Endothelial cell of umbilical vein (primary cell): ENCODE measurements around the gene RPS5. TPM values are rescaled to one million over a fixed set of nuclear protein-coding genes. Genes with fewer than 3 reads are reported as not detected.

ENCODE experiments used
- BruUV-seq: library from RNA; stranded (reverse); fragments of 400-500 nt; replicated peaks from 2 replicates; lab custom pipeline; 2021; lab: Mats Ljungman, UMichigan
- CTCF ChIA-PET: fragments of 300-600, 350-600 bp; sonication (Branson Sonifier 250); formaldehyde crosslinking; loops from one replicate; lab custom pipeline; 2021; ENCODE audit warnings: antibody characterized with exemption, inconsistent platforms; lab: Charles Lee
- POLR2A ChIA-PET: fragments of 300-600, 350-600 bp; sonication (Branson Sonifier 250); formaldehyde crosslinking; loops from one replicate; lab custom pipeline; 2021; ENCODE audit warnings: antibody characterized with exemption, inconsistent platforms; lab: Charles Lee
- DNase-seq: peaks from one replicate; pipeline ENCODE4 v3.0.0-alpha.2; 2011; ENCODE audit warnings: low read depth, low spot score
- FAIRE-seq: peaks from 2 replicates; lab custom pipeline; 2011; peaks lifted over from hg19 to GRCh38; lab: Jason Lieb, UNC
- H2AFZ ChIP-seq: 2 replicates; pipeline ENCODE4 v1.6.0; 2012; ENCODE audit warnings: low read depth, low read length, control low read depth, inconsistent platforms
- H3K27ac ChIP-seq: 2 replicates; pipeline ENCODE4 v1.5.1; 2011; ENCODE audit warnings: low read depth, mild to moderate bottlenecking, control low read depth, low read length, moderate library complexity; ENCODE audit not compliant: insufficient read depth
- H3K27me3 ChIP-seq, 2 experiments: 2 replicates each; pipeline versions ENCODE4 v1.6.0 to v1.6.1; 2011; ENCODE audit warnings: low read length in 2 of 2, mixed read lengths in 1 of 2; ENCODE audit not compliant: control insufficient read depth in 2 of 2, insufficient read depth in 2 of 2
- H3K36me3 ChIP-seq, 2 experiments: 2 replicates in 1 of 2; 3 replicates in 1 of 2; pipeline ENCODE4 v1.5.1; 2011; ENCODE audit warnings: low read length in 2 of 2, mild to moderate bottlenecking in 1 of 2, moderate library complexity in 1 of 2; ENCODE audit not compliant: control insufficient read depth in 2 of 2, insufficient read depth in 2 of 2; ENCODE audit errors: extremely low read depth in 1 of 2
- H3K4me1 ChIP-seq: 3 replicates; pipeline ENCODE4 v1.5.1; 2011; ENCODE audit warnings: mild to moderate bottlenecking, low read length; ENCODE audit not compliant: control insufficient read depth, insufficient read depth; ENCODE audit errors: extremely low read depth
- H3K4me2 ChIP-seq: 2 replicates; pipeline ENCODE4 v1.6.1; 2011; ENCODE audit warnings: low read length, control low read depth, mixed read lengths; ENCODE audit not compliant: insufficient read depth
- H3K4me3 ChIP-seq, 3 experiments: fragments of 200-600 bp in 1 of 3; sonication (generic), shearing (Covaris generic) in 1 of 3; replicated peaks in 1 of 3; 2 replicates each; pipeline ENCODE4 v1.5.1; 2011 to 2016; ENCODE audit warnings: control low read depth in 3 of 3, low read length in 3 of 3, mild to moderate bottlenecking in 2 of 3, inconsistent platforms in 1 of 3, low read depth in 1 of 3, moderate library complexity in 1 of 3; ENCODE audit not compliant: insufficient read depth in 1 of 3
- H3K79me2 ChIP-seq: 2 replicates; pipeline ENCODE4 v1.6.0; 2012; ENCODE audit warnings: low read length, inconsistent platforms; ENCODE audit not compliant: control insufficient read depth, insufficient read depth
- H3K9ac ChIP-seq: replicated peaks from 2 replicates; pipeline ENCODE3; 2011; ENCODE audit warnings: low read length, control low read depth; ENCODE audit not compliant: insufficient read depth; ENCODE audit errors: extremely low read depth
- H3K9me1 ChIP-seq: replicated peaks from 3 replicates; pipeline ENCODE4 v1.6.0; 2011; ENCODE audit warnings: mild to moderate bottlenecking, low read length; ENCODE audit not compliant: control insufficient read depth, insufficient read depth; ENCODE audit errors: extremely low read depth
- H3K9me3 ChIP-seq: replicated peaks from 2 replicates; pipeline ENCODE4 v1.5.1; 2012; ENCODE audit warnings: low read length, inconsistent platforms; ENCODE audit not compliant: control insufficient read depth, insufficient read depth
- H4K20me1 ChIP-seq: replicated peaks from 2 replicates; pipeline ENCODE3; 2011; ENCODE audit warnings: mild to moderate bottlenecking, low read length; ENCODE audit not compliant: control insufficient read depth, insufficient read depth; ENCODE audit errors: extremely low read depth
- EZH2 ChIP-seq: IDR thresholded peaks from 2 replicates; pipeline ENCODE4 v1.6.1; 2012; ENCODE audit warnings: borderline replicate concordance, low read depth, mild to moderate bottlenecking, moderate library complexity, low read length, inconsistent platforms; ENCODE audit not compliant: severe bottlenecking
- FOS ChIP-seq: IDR thresholded peaks from 2 replicates; pipeline ENCODE4 v1.6.1; 2011; ENCODE audit warnings: mild to moderate bottlenecking, low read length, moderate library complexity, borderline replicate concordance; ENCODE audit not compliant: insufficient read depth
- JUN ChIP-seq: IDR thresholded peaks from 2 replicates; pipeline ENCODE4 v1.6.1; 2011; ENCODE audit warnings: borderline replicate concordance, low read depth; ENCODE audit not compliant: insufficient read length, insufficient read depth
- POLR2A ChIP-seq: IDR thresholded peaks from 2 replicates; pipeline ENCODE4 v1.6.1; 2012; ENCODE audit warnings: low read depth, mild to moderate bottlenecking, control low read depth, low read length
- dilution Hi-C: fragments of 300-500 bp; cut with MboI; formaldehyde crosslinking; loops from one replicate; pipeline ENCODE4 v1.15.0; 2019; ENCODE audit warnings: low sequenced_read_pairs; ENCODE audit not compliant: extremely low pct_ligation_motif_present
- intact Hi-C: fragments of 100-400 bp; cut with micrococcal nuclease; formaldehyde crosslinking; loops from one replicate; pipeline ENCODE4 v1.10.0; 2022
- polyA plus RNA-seq, 4 experiments: library from polyadenylated mRNA; depleted of rRNA in 3 of 4; stranded (reverse) in 3 of 4; unstranded in 1 of 4; fragments of >200 nt; gene quantifications; 2 replicates each; pipeline versions ENCODE4 v1.2.1 to v1.2.3, GENCODE V29; 2011 to 2012; ENCODE audit warnings: missing spikeins in 1 of 4
- total RNA-seq: library from RNA; stranded (reverse); gene quantifications from 2 replicates; pipeline ENCODE4 v1.2.3, GENCODE V29; 2021
- TF ChIP-seq, protein P1 (sequence below): IDR thresholded peaks from 2 replicates; pipeline ENCODE4 v1.6.1; 2011; ENCODE audit not compliant: insufficient read depth, insufficient read length
- TF ChIP-seq, protein P2 (sequence below), 2 donors: IDR thresholded peaks; 1 replicate in 1 of 2; 2 replicates in 1 of 2; pipeline ENCODE4 v1.5.1; 2011; ENCODE audit warnings: low read length in 2 of 2, mild to moderate bottlenecking in 2 of 2, moderate library complexity in 2 of 2, control low read depth in 1 of 2, inconsistent platforms in 1 of 2, low read depth in 1 of 2; ENCODE audit not compliant: insufficient read depth in 1 of 2; ENCODE audit errors: extremely low read depth in 1 of 2

Gene RPS5
- total and polyA plus RNA-seq, 2 donors (not counting 3 experiments of a cell fraction or from before 2014, with no cell fraction given): 993 to 3,430 TPM

DNA sequence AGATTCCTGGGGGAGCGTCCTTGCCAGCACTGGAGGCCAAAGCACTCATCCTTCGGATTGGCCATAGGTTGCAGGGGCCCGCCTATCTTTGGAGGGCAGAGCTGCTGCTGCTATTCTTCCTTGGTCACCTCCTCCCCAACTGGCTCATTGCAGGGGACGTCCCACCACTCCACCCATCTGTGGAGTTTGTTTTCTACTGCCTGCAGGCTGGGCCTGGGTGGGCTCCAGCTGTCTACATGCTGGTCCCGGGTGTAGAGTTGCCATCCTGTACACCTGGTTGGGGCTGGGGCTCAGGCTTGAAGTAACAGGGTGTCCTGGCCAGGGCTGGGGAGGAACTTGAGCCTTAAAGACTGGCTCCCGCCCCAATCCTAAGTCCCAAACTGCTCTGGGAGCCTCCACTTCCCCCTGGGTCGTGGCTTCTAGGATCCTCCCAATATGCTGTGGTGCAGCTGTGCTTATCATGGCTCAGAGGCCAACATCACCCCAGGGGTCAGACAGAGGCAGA, 10.5 kb downstream of the RPS5 start:
- no peak for TF ChIP-seq EZH2
- no peak for TF ChIP-seq POLR2A
- TF ChIP-seq, protein P1, sequence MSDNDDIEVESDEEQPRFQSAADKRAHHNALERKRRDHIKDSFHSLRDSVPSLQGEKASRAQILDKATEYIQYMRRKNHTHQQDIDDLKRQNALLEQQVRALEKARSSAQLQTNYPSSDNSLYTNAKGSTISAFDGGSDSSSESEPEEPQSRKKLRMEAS: no peak
- TF ChIP-seq, protein P2, sequence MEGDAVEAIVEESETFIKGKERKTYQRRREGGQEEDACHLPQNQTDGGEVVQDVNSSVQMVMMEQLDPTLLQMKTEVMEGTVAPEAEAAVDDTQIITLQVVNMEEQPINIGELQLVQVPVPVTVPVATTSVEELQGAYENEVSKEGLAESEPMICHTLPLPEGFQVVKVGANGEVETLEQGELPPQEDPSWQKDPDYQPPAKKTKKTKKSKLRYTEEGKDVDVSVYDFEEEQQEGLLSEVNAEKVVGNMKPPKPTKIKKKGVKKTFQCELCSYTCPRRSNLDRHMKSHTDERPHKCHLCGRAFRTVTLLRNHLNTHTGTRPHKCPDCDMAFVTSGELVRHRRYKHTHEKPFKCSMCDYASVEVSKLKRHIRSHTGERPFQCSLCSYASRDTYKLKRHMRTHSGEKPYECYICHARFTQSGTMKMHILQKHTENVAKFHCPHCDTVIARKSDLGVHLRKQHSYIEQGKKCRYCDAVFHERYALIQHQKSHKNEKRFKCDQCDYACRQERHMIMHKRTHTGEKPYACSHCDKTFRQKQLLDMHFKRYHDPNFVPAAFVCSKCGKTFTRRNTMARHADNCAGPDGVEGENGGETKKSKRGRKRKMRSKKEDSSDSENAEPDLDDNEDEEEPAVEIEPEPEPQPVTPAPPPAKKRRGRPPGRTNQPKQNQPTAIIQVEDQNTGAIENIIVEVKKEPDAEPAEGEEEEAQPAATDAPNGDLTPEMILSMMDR (IDR thresholded peaks at IDR 0.05; ENCODE audit: extremely low read depth in 1 of 2, insufficient read depth in 1 of 2, low read depth in 1 of 2, low read length in 2 of 2): no peak
- TF ChIP-seq JUN: no peak
- no peak for TF ChIP-seq FOS
- Histone ChIP-seq H3K27me3 (no peaks in the 10 kb centered on the region), H4K20me1 (no peaks in the 10 kb centered on the region), H2AFZ (no peak overlapping the region), H3K4me1 (peaks cover 12% of the 10 kb centered on the region), H3K9me1 (no peaks in the 10 kb centered on the region), H3K4me3 (no peak overlapping the region), H3K27ac (no peak overlapping the region), H3K9me3 (no peaks in the 10 kb centered on the region), H3K9ac (no peak overlapping the region), H3K36me3 (peaks cover 6 to 21% of the 10 kb centered on the region in 2 experiments), H3K4me2 (no peak overlapping the region), H3K79me2 (peaks cover under 1% of the 10 kb centered on the region)
- FAIRE-seq (no peak), DNase-seq (no peak)
- ChIA-PET POLR2A (no interaction called here), CTCF (no interaction called here)
- BruUV-seq: no TSS peak
- intact Hi-C loops: no loop called here
- dilution Hi-C loops: no loop called here
